ENCODE data around the gene MYH7B.

GRCh38 chr20:34940081-34940481, 15.6 kb upstream of the MYH7B start:
- TF ChIP-seq CTCF (IDR thresholded peaks at IDR 0.05; ENCODE audit: extremely low read depth in 1 of 2, insufficient read depth in 1 of 2, low read depth in 1 of 2, low read length in 2 of 2) (no peak), POLR2A (IDR thresholded peaks at IDR 0.05; ENCODE audit: low read depth, low read length) (no peak), POLR2AphosphoS5 (IDR thresholded peaks at IDR 0.05; ENCODE audit: insufficient read depth, low read depth, low read length) (no peak), EZH2 (IDR thresholded peaks at IDR 0.05; ENCODE audit: borderline replicate concordance, low read depth, low read length, severe bottlenecking) (no peak), GATA2 (IDR thresholded peaks at IDR 0.05; ENCODE audit: insufficient read depth, insufficient read length, low read depth, low read length) (no peak), MAX (IDR thresholded peaks at IDR 0.05; ENCODE audit: insufficient read depth, insufficient read length) (no peak), MYC (IDR thresholded peaks at IDR 0.05; ENCODE audit: low read depth, low read length) (no peak), FOS (IDR thresholded peaks at IDR 0.05; ENCODE audit: borderline replicate concordance, insufficient read depth, low read length) (no peak), JUN (IDR thresholded peaks at IDR 0.05; ENCODE audit: borderline replicate concordance, insufficient read depth, insufficient read length, low read depth) (no peak)
